ENCODE results near the gene FAM90A26.
"Not testable (repeated sequence)": the region's sequence is repeated elsewhere in the genome, so short reads cannot be mapped to it uniquely, and the experiment has no call there.

- not testable (repeated sequence) for TF ChIP-seq CTCF, POLR2A (IDR thresholded peaks at IDR 0.05)
Measured at GRCh38 chr4:9122711-9123110, 47.5 kb upstream of the FAM90A26 start.
